Transverse colon (tissue), 4 donors: Measurements from ENCODE around the gene WDR27.

Experiments
- POLR2A ChIP-seq: fragments of 450-650 bp; IDR thresholded peaks from one replicate; pipeline ENCODE4 v1.6.1; 2016; ENCODE audit warnings: antibody characterized with exemption, mild to moderate bottlenecking, moderate library complexity
- POLR2AphosphoS5 ChIP-seq, 3 donors: sonication (generic); formaldehyde crosslinking; IDR thresholded peaks; one replicate each; pipeline ENCODE4 v1.6.1; 2016; ENCODE audit warnings: antibody characterized with exemption in 3 of 3
- TF ChIP-seq, protein P1 (sequence below), 5 experiments: fragments of 200-600 bp in 3 of 5; fragments of 450-650 bp in 2 of 5; sonication (generic) in 3 of 5; IDR thresholded peaks; 1 replicate in 2 of 5; 2 replicates in 3 of 5; pipeline ENCODE4 v1.5.1; 2016 to 2017; ENCODE audit warnings: antibody characterized with exemption in 5 of 5, inconsistent platforms in 3 of 5, mild to moderate bottlenecking in 2 of 5, moderate library complexity in 1 of 5

DNA sequence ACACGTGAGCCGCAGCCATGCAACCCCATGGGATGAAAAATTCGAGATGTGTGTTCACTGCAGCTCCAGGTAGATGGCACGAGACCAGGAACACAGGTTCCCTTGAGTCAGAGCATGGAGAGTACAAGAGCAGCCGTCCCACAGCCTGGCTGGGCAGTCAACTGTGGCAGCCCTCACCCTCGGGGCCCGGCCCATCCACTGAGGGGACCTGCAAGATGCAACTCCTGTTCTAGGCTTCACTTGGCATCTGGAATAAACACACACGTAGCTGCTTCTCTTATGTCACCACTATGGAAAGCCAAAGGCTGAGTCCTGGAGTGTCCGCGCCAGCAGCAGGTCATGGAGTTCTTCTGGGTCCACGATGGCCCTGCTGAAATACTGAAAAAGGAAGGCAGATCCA, 77.0 kb downstream of the WDR27 start:
- TF ChIP-seq, protein P1, sequence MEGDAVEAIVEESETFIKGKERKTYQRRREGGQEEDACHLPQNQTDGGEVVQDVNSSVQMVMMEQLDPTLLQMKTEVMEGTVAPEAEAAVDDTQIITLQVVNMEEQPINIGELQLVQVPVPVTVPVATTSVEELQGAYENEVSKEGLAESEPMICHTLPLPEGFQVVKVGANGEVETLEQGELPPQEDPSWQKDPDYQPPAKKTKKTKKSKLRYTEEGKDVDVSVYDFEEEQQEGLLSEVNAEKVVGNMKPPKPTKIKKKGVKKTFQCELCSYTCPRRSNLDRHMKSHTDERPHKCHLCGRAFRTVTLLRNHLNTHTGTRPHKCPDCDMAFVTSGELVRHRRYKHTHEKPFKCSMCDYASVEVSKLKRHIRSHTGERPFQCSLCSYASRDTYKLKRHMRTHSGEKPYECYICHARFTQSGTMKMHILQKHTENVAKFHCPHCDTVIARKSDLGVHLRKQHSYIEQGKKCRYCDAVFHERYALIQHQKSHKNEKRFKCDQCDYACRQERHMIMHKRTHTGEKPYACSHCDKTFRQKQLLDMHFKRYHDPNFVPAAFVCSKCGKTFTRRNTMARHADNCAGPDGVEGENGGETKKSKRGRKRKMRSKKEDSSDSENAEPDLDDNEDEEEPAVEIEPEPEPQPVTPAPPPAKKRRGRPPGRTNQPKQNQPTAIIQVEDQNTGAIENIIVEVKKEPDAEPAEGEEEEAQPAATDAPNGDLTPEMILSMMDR (IDR thresholded peaks at IDR 0.05), result no peak
- TF ChIP-seq POLR2A, result no peak
- no peak for TF ChIP-seq POLR2AphosphoS5 (IDR thresholded peaks at IDR 0.05)
